H1 (cell line): ENCODE results near the gene DHX29. TPM values are rescaled to one million over a fixed set of nuclear protein-coding genes. Genes with fewer than 3 reads are reported as not detected.

Experiments used
- CTCF ChIA-PET: fragments of 300-600 bp; sonication (Branson Sonifier 250); formaldehyde crosslinking; loops from one replicate; lab custom pipeline; 2021; ENCODE audit not compliant: partially characterized antibody; lab: Charles Lee
- POLR2A ChIA-PET: fragments of 300-600 bp; sonication (Branson Sonifier 250); formaldehyde crosslinking; loops from one replicate; lab custom pipeline; 2021; ENCODE audit warnings: inconsistent platforms; ENCODE audit not compliant: partially characterized antibody; lab: Charles Lee
- DNase-seq, 2 experiments: peaks; one replicate each; pipeline versions ENCODE4 v3.0.0 to v3.0.0-alpha.2; 2010 to 2022; ENCODE audit warnings: low spot score in 2 of 2, low read depth in 1 of 2, mixed read lengths in 1 of 2
- FAIRE-seq: peaks from 2 replicates; lab custom pipeline; 2011; peaks lifted over from hg19 to GRCh38; lab: Jason Lieb, UNC
- H2AFZ ChIP-seq: 2 replicates; pipeline ENCODE4 v1.8.1; 2012; ENCODE audit warnings: low read length, inconsistent platforms
- H2AK5ac ChIP-seq: 2 replicates; pipeline ENCODE4 v1.6.1; 2013; ENCODE audit warnings: low read depth, low read length
- H2BK120ac ChIP-seq: replicated peaks from 2 replicates; pipeline ENCODE3; 2013; ENCODE audit warnings: low read depth, low read length, inconsistent platforms
- H2BK12ac ChIP-seq: 2 replicates; pipeline ENCODE4 v1.6.1; 2013; ENCODE audit warnings: low read depth, low read length
- H2BK15ac ChIP-seq: 2 replicates; pipeline ENCODE4 v1.6.1; 2013; ENCODE audit warnings: low read length
- H2BK20ac ChIP-seq: 2 replicates; pipeline ENCODE4 v1.6.1; 2013; ENCODE audit warnings: low read length
- H2BK5ac ChIP-seq: 2 replicates; pipeline ENCODE4 v1.6.1; 2013; ENCODE audit warnings: low read depth, low read length
- H3K14ac ChIP-seq: 2 replicates; pipeline ENCODE4 v1.6.1; 2013; ENCODE audit warnings: inconsistent platforms; ENCODE audit not compliant: insufficient read length
- H3K18ac ChIP-seq: 2 replicates; pipeline ENCODE4 v1.6.1; 2013; ENCODE audit warnings: low read length; ENCODE audit errors: extremely low read depth
- H3K23ac ChIP-seq: 2 replicates; pipeline ENCODE4 v1.6.1; 2013; ENCODE audit warnings: inconsistent platforms; ENCODE audit not compliant: insufficient read length
- H3K23me2 ChIP-seq: 2 replicates; pipeline ENCODE4 v1.6.1; 2013; ENCODE audit warnings: low read depth, low read length
- H3K27ac ChIP-seq: 2 replicates; pipeline ENCODE4 v1.6.1; 2011; ENCODE audit warnings: low read depth, low read length, inconsistent platforms
- H3K27me3 ChIP-seq, 4 experiments: replicated peaks in 1 of 4; 1 replicate in 1 of 4; 2 replicates in 3 of 4; pipeline versions ENCODE4 v1.6.1 to v1.8.1; 2011 to 2013; ENCODE audit warnings: low read length in 3 of 4, mild to moderate bottlenecking in 3 of 4, inconsistent platforms in 2 of 4, mixed read lengths in 2 of 4, moderate library complexity in 1 of 4; ENCODE audit not compliant: control insufficient read depth in 3 of 4, insufficient read depth in 3 of 4; ENCODE audit errors: extremely low read depth in 1 of 4
- H3K36me3 ChIP-seq, 4 experiments: 2 replicates each; pipeline versions ENCODE4 v1.6.1 to v1.8.1; 2011 to 2013; ENCODE audit warnings: mild to moderate bottlenecking in 4 of 4, low read length in 3 of 4, moderate library complexity in 2 of 4, control low read depth in 1 of 4, inconsistent platforms in 1 of 4; ENCODE audit not compliant: insufficient read depth in 4 of 4, control insufficient read depth in 2 of 4
- H3K4ac ChIP-seq: replicated peaks from 2 replicates; pipeline ENCODE3; 2013; ENCODE audit warnings: low read length, low read depth, mixed read lengths, inconsistent platforms; ENCODE audit not compliant: insufficient read length
- H3K4me1 ChIP-seq, 4 experiments: replicated peaks in 1 of 4; 1 replicate in 1 of 4; 2 replicates in 3 of 4; pipeline versions ENCODE4 v1.6.1 to v1.8.1; 2011 to 2013; ENCODE audit warnings: low read length in 3 of 4, inconsistent platforms in 2 of 4, mixed read lengths in 1 of 4; ENCODE audit not compliant: insufficient read depth in 4 of 4, control insufficient read depth in 3 of 4
- H3K4me2 ChIP-seq, 2 experiments: 2 replicates each; pipeline versions ENCODE4 v1.6.1 to v1.8.1; 2011 to 2013; ENCODE audit warnings: low read depth in 2 of 2, low read length in 2 of 2, control low read depth in 1 of 2, inconsistent platforms in 1 of 2, mild to moderate bottlenecking in 1 of 2; ENCODE audit not compliant: insufficient read depth in 1 of 2
- H3K4me3 ChIP-seq, 4 experiments: fragments of 200-600, 300-600 bp in 1 of 4; sonication (generic), shearing (Covaris generic), sonication (Bioruptor Twin) in 1 of 4; 2 replicates each; pipeline versions ENCODE4 v1.5.1 to v1.8.1; 2011 to 2016; ENCODE audit warnings: low read length in 4 of 4, low read depth in 3 of 4, control low read depth in 2 of 4, inconsistent platforms in 2 of 4, mild to moderate bottlenecking in 2 of 4, mixed read lengths in 1 of 4, moderate library complexity in 1 of 4; ENCODE audit not compliant: insufficient read depth in 2 of 4; ENCODE audit errors: extremely low read depth in 1 of 4
- H3K56ac ChIP-seq: replicated peaks from 2 replicates; pipeline ENCODE3; 2013; ENCODE audit warnings: low read depth, mild to moderate bottlenecking, mixed read lengths, low read length, inconsistent platforms; ENCODE audit not compliant: insufficient read length
- H3K79me1 ChIP-seq: 2 replicates; pipeline ENCODE4 v1.6.1; 2013; ENCODE audit warnings: low read depth, low read length, control low read depth
- H3K79me2 ChIP-seq, 2 experiments: 2 replicates each; pipeline versions ENCODE4 v1.6.1 to v1.8.1; 2012 to 2013; ENCODE audit warnings: low read length in 2 of 2, mild to moderate bottlenecking in 2 of 2, inconsistent platforms in 1 of 2; ENCODE audit not compliant: insufficient read depth in 2 of 2, control insufficient read depth in 1 of 2
- H3K9ac ChIP-seq, 4 experiments: replicated peaks in 1 of 4; 1 replicate in 1 of 4; 2 replicates in 3 of 4; pipeline versions ENCODE4 v1.6.1 to v1.8.1; 2011 to 2013; ENCODE audit warnings: low read depth in 3 of 4, low read length in 3 of 4, control low read depth in 2 of 4, mild to moderate bottlenecking in 2 of 4, moderate library complexity in 2 of 4, inconsistent platforms in 1 of 4; ENCODE audit errors: extremely low read depth in 1 of 4
- H3K9me3 ChIP-seq, 2 experiments: 2 replicates each; pipeline versions ENCODE4 v1.6.1 to v1.8.1; 2012 to 2013; ENCODE audit warnings: mild to moderate bottlenecking in 2 of 2, moderate library complexity in 2 of 2, control low read depth in 1 of 2, inconsistent platforms in 1 of 2, low read depth in 1 of 2, low read length in 1 of 2, mixed read lengths in 1 of 2; ENCODE audit not compliant: insufficient read depth in 2 of 2
- H4K20me1 ChIP-seq, 2 experiments: replicated peaks in 1 of 2; 2 replicates each; pipeline versions ENCODE3 to v1.8.1; 2011 to 2013; ENCODE audit warnings: inconsistent platforms in 2 of 2, low read length in 2 of 2, mild to moderate bottlenecking in 1 of 2; ENCODE audit not compliant: insufficient read depth in 2 of 2, control insufficient read depth in 1 of 2
- H4K5ac ChIP-seq: 2 replicates; pipeline ENCODE4 v1.6.1; 2013; ENCODE audit warnings: low read length, low read depth, mixed read lengths, inconsistent platforms; ENCODE audit not compliant: insufficient read length
- H4K8ac ChIP-seq: 2 replicates; pipeline ENCODE4 v1.8.0; 2013; ENCODE audit warnings: mild to moderate bottlenecking, moderate library complexity, low read length, inconsistent platforms; ENCODE audit not compliant: insufficient read depth; ENCODE audit errors: extremely low read depth
- H4K91ac ChIP-seq: replicated peaks from 2 replicates; pipeline ENCODE3; 2013; ENCODE audit warnings: low read length, mixed read lengths, inconsistent platforms; ENCODE audit not compliant: insufficient read length
- ASH2L ChIP-seq: fragments of 200-600, 300-600 bp; sonication (generic); IDR thresholded peaks from one replicate; pipeline ENCODE4 v1.7.1; 2017; ENCODE audit warnings: low read length
- BCL11A ChIP-seq, 2 experiments: IDR thresholded peaks; one replicate each; pipeline ENCODE4 v1.6.1; 2011; ENCODE audit warnings: low read depth in 2 of 2, low read length in 2 of 2, mild to moderate bottlenecking in 2 of 2
- CTCF ChIP-seq, 3 experiments: IDR thresholded peaks; 1 replicate in 2 of 3; 2 replicates in 1 of 3; pipeline versions ENCODE4 v1.5.1 to v1.6.1; 2011; ENCODE audit warnings: low read length in 3 of 3, mild to moderate bottlenecking in 3 of 3, inconsistent platforms in 2 of 3, low read depth in 1 of 3, moderate library complexity in 1 of 3; ENCODE audit not compliant: insufficient read depth in 1 of 3; ENCODE audit errors: control extremely low read depth in 1 of 3
- E2F6 ChIP-seq: IDR thresholded peaks from 2 replicates; pipeline ENCODE4 v1.6.1; 2012; ENCODE audit warnings: inconsistent platforms
- JUN ChIP-seq: IDR thresholded peaks from 2 replicates; pipeline ENCODE4 v1.6.1; 2011; ENCODE audit warnings: low read depth, mild to moderate bottlenecking, improper control_type of control experiment, low read length
- RBBP5 ChIP-seq: IDR thresholded peaks from 2 replicates; pipeline ENCODE4 v1.7.1; 2012; ENCODE audit warnings: low read depth, mild to moderate bottlenecking, inconsistent platforms, low read length, moderate library complexity, borderline replicate concordance
- WGBS, 2 experiments: shearing (Covaris generic) in 1 of 2; methylation state at CpG; one replicate each; pipeline versions ENCODE4 v1.1.6 to v1.1.7; 2013 to 2015; ENCODE audit warnings: low lambda C conversion rate in 2 of 2, mixed read lengths in 2 of 2, inconsistent platforms in 1 of 2, low coverage in 1 of 2, missing lambda C conversion rate in 1 of 2; ENCODE audit not compliant: insufficient replicate concordance in 2 of 2, insufficient coverage in 1 of 2, insufficient read length in 1 of 2; ENCODE audit errors: extremely low coverage in 1 of 2, missing lambda C conversion rate in 1 of 2; 5-methylcytosine and 5-hydroxymethylcytosine counted together
- polyA plus RNA-seq, 7 experiments: library from polyadenylated mRNA; depleted of rRNA in 3 of 7; stranded (reverse) in 5 of 7; unstranded in 2 of 7; fragments of >200 nt in 5 of 7; fragments of 200-250 nt in 2 of 7; gene quantifications; 1 replicate in 5 of 7; 2 replicates in 1 of 7; 4 replicates in 1 of 7; pipeline versions ENCODE4 v1.2.1 to v1.2.3, GENCODE V29; 2011 to 2013; ENCODE audit warnings: missing spikeins in 2 of 7, mixed read lengths in 2 of 7
- total RNA-seq: library from RNA; stranded (reverse); fragmentation: NEBNext Ultra II Directional; extraction: Animal tissue kit (Norgen Biotek cat#: 25700); gene quantifications from 2 replicates; pipeline ENCODE4 v1.2.1, GENCODE V29; 2021

The DHX29 gene
- total and polyA plus RNA-seq, 2 of the 8 experiments (the other 6 are each of a cell fraction or from before 2014, with no cell fraction given): 3.4 to 32.1 TPM

- Histone ChIP-seq H2AK5ac (no peak overlapping the region), H3K56ac (no peak overlapping the region), H3K27ac (no peak overlapping the region), H3K36me3 (peaks cover 6 to 71% (median 34%) of the 10 kb centered on the region in 4 experiments; a peak in 7 of 8 replicates), H3K18ac (no peak overlapping the region)
- no peak for DNase-seq
- CTCF ChIA-PET: interaction anchor here (0.8 to 1.1 kb wide), 5 partner anchors 16 to 130 kb away, joined by 3 to 4 read pairs (median 4); no protein-coding TSS in a partner anchor
- TF ChIP-seq E2F6: no peak
- no peak for TF ChIP-seq JUN
- TF ChIP-seq CTCF (IDR thresholded peaks at IDR 0.05; ENCODE audit: control extremely low read depth in 1 of 3, insufficient read depth in 1 of 3, low read depth in 1 of 3, low read length in 3 of 3): no peak
- no peak for TF ChIP-seq ASH2L
- no peak for TF ChIP-seq RBBP5
- TF ChIP-seq BCL11A (IDR thresholded peaks at IDR 0.05; ENCODE audit: low read depth in 2 of 2, low read length in 2 of 2): no peak
- TF ChIP-seq, all 59 proteins: peak for 0
- Histone ChIP-seq H2BK15ac (no peak overlapping the region), H2BK20ac (no peak overlapping the region), H3K9me3 (no peaks in the 10 kb centered on the region), H3K23ac (no peak overlapping the region), H3K4ac (no peak overlapping the region), H3K79me2 (peaks cover 0 to 7% of the 10 kb centered on the region in 2 experiments; a peak in 1 of 4 replicates), H3K9ac (no peak overlapping the region), H4K20me1 (no peaks in the 10 kb centered on the region), H2BK5ac (no peak overlapping the region), H2AFZ (no peak overlapping the region), H2BK120ac (no peak overlapping the region), H3K4me3 (no peak overlapping the region), H4K8ac (no peak overlapping the region), H4K5ac (no peak overlapping the region), H3K14ac (no peak overlapping the region), H2BK12ac (no peak overlapping the region), H4K91ac (no peak overlapping the region), H3K79me1 (no peaks in the 10 kb centered on the region), H3K27me3 (no peaks in the 10 kb centered on the region), H3K23me2 (no peaks in the 10 kb centered on the region), H3K4me2 (no peak overlapping the region), H3K4me1 (no peaks in the 10 kb centered on the region)
- POLR2A ChIA-PET: no interaction called here
- WGBS, 2 experiments: 95% methylated on average over 1 of the region's 1 CpG; no CpG with 5 or more reads in 1 of the 2 experiments
- FAIRE-seq: no peak
Measured at GRCh38 chr5:55343609-55344008, 36.1 kb upstream of the DHX29 start.
